Lung (tissue), 16 donors: ENCODE results near the gene NDST3. TPM values are rescaled to one million over a fixed set of nuclear protein-coding genes. Genes with fewer than 3 reads are reported as not detected.

Experiments
- ATAC-seq: fragments of 200-7000 bp; cut with Tn5 transposase; one replicate; pipeline ENCODE4 v1.9.1; 2020; ENCODE audit warnings: moderate number of reproducible peaks; ENCODE audit not compliant: insufficient read depth, low FRiP score
- DNase-seq, 3 donors: peaks; one replicate each; pipeline ENCODE4 v3.0.0-alpha.2; 2013 to 2017
- H3K27ac ChIP-seq, 2 donors: one replicate each; pipeline ENCODE4 v1.5.1; 2013; ENCODE audit warnings: mild to moderate bottlenecking in 2 of 2, moderate library complexity in 2 of 2, control low read depth in 1 of 2, inconsistent platforms in 1 of 2, low read depth in 1 of 2, low read length in 1 of 2
- H3K27me3 ChIP-seq, 3 donors: one replicate each; pipeline ENCODE4 v1.5.1; 2013; ENCODE audit warnings: low read length in 2 of 3; ENCODE audit not compliant: control insufficient read depth in 3 of 3, insufficient read depth in 3 of 3
- H3K36me3 ChIP-seq, 4 donors: one replicate each; pipeline ENCODE4 v1.5.1; 2013; ENCODE audit warnings: low read length in 4 of 4, mild to moderate bottlenecking in 1 of 4, moderate library complexity in 1 of 4; ENCODE audit not compliant: control insufficient read depth in 4 of 4, insufficient read depth in 4 of 4
- H3K4me1 ChIP-seq, 5 donors: one replicate each; pipeline ENCODE4 v1.5.1; 2013; ENCODE audit warnings: low read length in 5 of 5, mild to moderate bottlenecking in 2 of 5, moderate library complexity in 1 of 5; ENCODE audit not compliant: control insufficient read depth in 5 of 5, insufficient read depth in 5 of 5
- H3K4me3 ChIP-seq: one replicate; pipeline ENCODE4 v1.5.1; 2013; ENCODE audit warnings: mild to moderate bottlenecking, control low read depth, moderate library complexity
- H3K9ac ChIP-seq, 2 donors: one replicate each; pipeline ENCODE4 v1.5.1; 2013; ENCODE audit warnings: low read length in 2 of 2, control low read depth in 1 of 2; ENCODE audit not compliant: insufficient read depth in 1 of 2
- H3K9me3 ChIP-seq, 4 donors: one replicate each; pipeline ENCODE4 v1.5.1; 2013; ENCODE audit warnings: low read length in 3 of 4, mild to moderate bottlenecking in 1 of 4, moderate library complexity in 1 of 4; ENCODE audit not compliant: control insufficient read depth in 4 of 4, insufficient read depth in 3 of 4
- WGBS, 2 donors: extraction: QIAGEN DNeasy Blood & Tissue Kit; methylation state at CpG; one replicate each; pipeline ENCODE4 v1.1.7; 2013; 5-methylcytosine and 5-hydroxymethylcytosine counted together
- long read RNA-seq, 5 donors: transcript quantifications; one replicate each; lab custom pipeline, GENCODE V29; 2026
- polyA plus RNA-seq, 2 donors: library from polyadenylated mRNA; stranded (reverse); fragments of 200-250 nt; gene quantifications; one replicate each; pipeline ENCODE4 v1.2.1, GENCODE V29; 2013
- total RNA-seq, 2 donors: library from RNA; depleted of rRNA in 1 of 2; stranded (reverse); fragments of >200 nt in 1 of 2; gene quantifications; one replicate each; pipeline ENCODE4 v1.2.1, GENCODE V29; 2014 to 2021
- TF ChIP-seq, protein P1 (sequence below): IDR thresholded peaks from 2 replicates; pipeline ENCODE4 v1.5.1; 2012; ENCODE audit warnings: mild to moderate bottlenecking; ENCODE audit errors: control extremely low read depth, extremely low read depth
- donor health status: control.
- donor health status: control.
- donor health status: Bipolar disorder and iron deficiency.
- donor health status: healthy.
- donor health status: DM: yes; HTN: yes; CAD: no.

The NDST3 gene
- total RNA-seq = under 1 TPM in 1 of 2 donors, not detected in 1; 0.74 TPM
- under 1 TPM; 0.02 TPM for polyA plus RNA-seq
- long read RNA-seq, donor 1 = 0 reads
- long read RNA-seq, donor 2 = 0 reads
- long read RNA-seq, donor 3 = 0 reads
- long read RNA-seq, donor 4 = 0 reads
- long read RNA-seq, donor 5, partial matches to known transcripts = 0 of 1 reads
- long read RNA-seq, donor 5, other reads (novel, unspliced or antisense) = 0 of 1 reads

- H3K9me3 ChIP-seq = no peaks in the 10 kb centered on the region
- peak within 1 kb of the TSS in 1 of 2 donors; percentile 3 for H3K9ac ChIP-seq
- peak; percentile 80 to 87 (median 82) for DNase-seq
Observed at GRCh38 chr4:118034053-118034785, at the start of gene NDST3. TSS of gene NDST3 (plus strand) at chr4:118034486. CDS start at chr4:118053911, 19,425 bp downstream.

DNA sequence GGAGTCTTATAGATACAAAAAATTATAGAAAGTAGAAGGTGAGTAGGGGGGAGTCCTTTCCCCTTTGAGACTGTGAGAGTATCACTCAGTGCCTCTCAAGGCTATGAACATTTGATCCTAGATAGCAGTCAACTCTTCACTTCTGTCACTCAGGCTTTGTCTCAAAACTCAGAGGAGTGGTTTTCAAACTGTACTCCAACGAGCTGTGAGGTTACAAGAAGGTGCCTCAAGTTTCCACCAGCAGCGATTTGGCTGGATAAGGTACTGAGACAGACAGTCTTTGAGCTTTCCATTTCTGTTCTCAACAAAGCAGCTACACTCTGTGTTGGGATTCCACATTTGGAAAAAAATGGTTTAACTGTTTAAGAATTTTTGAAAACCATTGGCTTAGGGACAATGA, 48.0 kb upstream of the NDST3 start:
- DNase-seq (no peak), ATAC-seq (no peak)
- Histone ChIP-seq H3K9me3 (no peaks in the 10 kb centered on the region), H3K4me3 (no peak overlapping the region), H3K36me3 (no peaks in the 10 kb centered on the region), H3K4me1 (no peaks in the 10 kb centered on the region), H3K27ac (no peak overlapping the region), H3K27me3 (no peaks in the 10 kb centered on the region), H3K9ac (no peak overlapping the region)
- WGBS, 2 donors = 45 to 69% methylated on average over 2 of the region's 2 CpGs
- TF ChIP-seq, protein P1, sequence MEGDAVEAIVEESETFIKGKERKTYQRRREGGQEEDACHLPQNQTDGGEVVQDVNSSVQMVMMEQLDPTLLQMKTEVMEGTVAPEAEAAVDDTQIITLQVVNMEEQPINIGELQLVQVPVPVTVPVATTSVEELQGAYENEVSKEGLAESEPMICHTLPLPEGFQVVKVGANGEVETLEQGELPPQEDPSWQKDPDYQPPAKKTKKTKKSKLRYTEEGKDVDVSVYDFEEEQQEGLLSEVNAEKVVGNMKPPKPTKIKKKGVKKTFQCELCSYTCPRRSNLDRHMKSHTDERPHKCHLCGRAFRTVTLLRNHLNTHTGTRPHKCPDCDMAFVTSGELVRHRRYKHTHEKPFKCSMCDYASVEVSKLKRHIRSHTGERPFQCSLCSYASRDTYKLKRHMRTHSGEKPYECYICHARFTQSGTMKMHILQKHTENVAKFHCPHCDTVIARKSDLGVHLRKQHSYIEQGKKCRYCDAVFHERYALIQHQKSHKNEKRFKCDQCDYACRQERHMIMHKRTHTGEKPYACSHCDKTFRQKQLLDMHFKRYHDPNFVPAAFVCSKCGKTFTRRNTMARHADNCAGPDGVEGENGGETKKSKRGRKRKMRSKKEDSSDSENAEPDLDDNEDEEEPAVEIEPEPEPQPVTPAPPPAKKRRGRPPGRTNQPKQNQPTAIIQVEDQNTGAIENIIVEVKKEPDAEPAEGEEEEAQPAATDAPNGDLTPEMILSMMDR = no peak

More at GRCh38 chr4:118034053-118034785, at the start of gene NDST3:
- WGBS, 2 donors = 14 to 15% methylated on average over 11 of the region's 11 CpGs
- no peak for ATAC-seq
- TF ChIP-seq, protein P1 = no peak
- H3K27me3 ChIP-seq = peaks cover 0 to 6% (median 0%) of the 10 kb centered on the region in 3 donors
- H3K4me1 ChIP-seq = peaks cover 0 to 4% (median 0%) of the 10 kb centered on the region in 5 donors
- H3K36me3 ChIP-seq = no peaks in the 10 kb centered on the region
- no peak within 1 kb of the TSS for H3K27ac ChIP-seq
- H3K4me3 ChIP-seq = peak within 1 kb of the TSS; percentile 26

- DNase-seq = no peak
- Histone ChIP-seq H3K36me3 (no peaks in the 10 kb centered on the region), H3K4me1 (no peaks in the 10 kb centered on the region), H3K27me3 (no peaks in the 10 kb centered on the region), H3K9me3 (no peaks in the 10 kb centered on the region), H3K27ac (no peak overlapping the region), H3K4me3 (no peak overlapping the region), H3K9ac (no peak overlapping the region)
- 0 to 16% methylated on average over 1 of the region's 1 CpG for WGBS, 2 donors
- TF ChIP-seq, protein P1 = no peak
- ATAC-seq = no peak
Observed at GRCh38 chr4:117987464-117987863, 46.8 kb upstream of the NDST3 start.
